ENCODE data around the gene DSC3. TPM values are rescaled to one million over a fixed set of nuclear protein-coding genes. Genes with fewer than 3 reads are reported as not detected.

DSC3 gene
- polyA plus RNA-seq, 1 experiment, result 0.02 TPM

DNA sequence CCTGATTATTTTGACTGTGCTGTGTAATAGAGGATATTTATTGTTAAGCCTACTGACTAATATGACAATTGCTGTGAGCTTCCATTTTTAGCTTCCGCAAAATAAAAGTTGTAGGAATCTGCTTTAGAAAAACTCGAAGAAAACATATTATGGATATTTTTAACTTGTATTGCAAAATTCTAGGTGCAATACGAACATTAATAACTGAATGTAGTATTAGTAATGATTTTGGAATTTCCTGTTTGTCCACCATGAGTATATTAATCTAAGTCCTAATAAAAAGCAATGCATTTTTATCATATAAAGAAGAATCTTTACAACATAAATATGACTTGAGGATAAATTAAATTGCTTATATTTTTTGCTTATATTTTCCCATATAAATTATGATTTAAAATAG lies 2.4 kb upstream of the DSC3 start:
- Histone ChIP-seq H3K9me3 (ENCODE audit: control insufficient read depth, insufficient read depth, low read length) (peaks cover 25% of the 10 kb centered on the region), H3K27me3 (ENCODE audit: control insufficient read depth, insufficient read depth, low read length) (peaks cover 4% of the 10 kb centered on the region), H3K27ac (ENCODE audit: low read depth, low read length) (no peak overlapping the region), H3K4me3 (ENCODE audit: low read depth, low read length) (no peak overlapping the region)
- DNase-seq (ENCODE audit: low read depth, low spot score), result no peak
- CTCF ChIA-PET, result no interaction called here
- POLR2A ChIA-PET, result no interaction called here
- TF ChIP-seq, protein P1, sequence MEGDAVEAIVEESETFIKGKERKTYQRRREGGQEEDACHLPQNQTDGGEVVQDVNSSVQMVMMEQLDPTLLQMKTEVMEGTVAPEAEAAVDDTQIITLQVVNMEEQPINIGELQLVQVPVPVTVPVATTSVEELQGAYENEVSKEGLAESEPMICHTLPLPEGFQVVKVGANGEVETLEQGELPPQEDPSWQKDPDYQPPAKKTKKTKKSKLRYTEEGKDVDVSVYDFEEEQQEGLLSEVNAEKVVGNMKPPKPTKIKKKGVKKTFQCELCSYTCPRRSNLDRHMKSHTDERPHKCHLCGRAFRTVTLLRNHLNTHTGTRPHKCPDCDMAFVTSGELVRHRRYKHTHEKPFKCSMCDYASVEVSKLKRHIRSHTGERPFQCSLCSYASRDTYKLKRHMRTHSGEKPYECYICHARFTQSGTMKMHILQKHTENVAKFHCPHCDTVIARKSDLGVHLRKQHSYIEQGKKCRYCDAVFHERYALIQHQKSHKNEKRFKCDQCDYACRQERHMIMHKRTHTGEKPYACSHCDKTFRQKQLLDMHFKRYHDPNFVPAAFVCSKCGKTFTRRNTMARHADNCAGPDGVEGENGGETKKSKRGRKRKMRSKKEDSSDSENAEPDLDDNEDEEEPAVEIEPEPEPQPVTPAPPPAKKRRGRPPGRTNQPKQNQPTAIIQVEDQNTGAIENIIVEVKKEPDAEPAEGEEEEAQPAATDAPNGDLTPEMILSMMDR (IDR thresholded peaks at IDR 0.05; ENCODE audit: low read depth, low read length), result no peak

- peaks cover 4% of the 10 kb centered on the region for H3K27me3 ChIP-seq (ENCODE audit: control insufficient read depth, insufficient read depth, low read length)
- DNase-seq (ENCODE audit: low read depth, low spot score), result no peak
- H3K4me3 ChIP-seq (ENCODE audit: low read depth, low read length), result no peak overlapping the region
- no peak overlapping the region for H3K27ac ChIP-seq (ENCODE audit: low read depth, low read length)
- TF ChIP-seq, protein P1 (IDR thresholded peaks at IDR 0.05; ENCODE audit: low read depth, low read length), result no peak
- peaks cover 25% of the 10 kb centered on the region for H3K9me3 ChIP-seq (ENCODE audit: control insufficient read depth, insufficient read depth, low read length)
- CTCF ChIA-PET, result interaction anchor here (0.8 kb wide), 1 partner anchor 990 kb away, joined by 3 read pairs; no protein-coding TSS in a partner anchor
- POLR2A ChIA-PET, result no interaction called here
Measured at GRCh38 chr18:31043709-31044108, 1.2 kb upstream of the DSC3 start.

DNA sequence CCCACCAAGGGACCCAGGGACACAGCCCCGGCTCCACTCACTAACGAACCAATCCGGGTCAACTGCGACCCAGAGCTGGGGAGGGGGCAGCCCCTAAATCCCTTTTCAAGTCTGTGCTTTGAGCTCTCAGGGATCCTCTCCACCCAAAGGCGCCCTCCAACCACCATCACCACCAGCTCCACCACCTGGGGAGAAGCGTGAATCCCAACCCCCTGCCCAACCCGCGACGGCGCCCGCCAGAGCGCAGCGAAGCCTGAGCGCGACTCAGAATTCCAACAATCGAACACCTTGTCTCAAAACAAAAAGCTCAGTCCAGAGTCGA lies 497 bp downstream of the DSC3 start:
- no peak overlapping the region for H3K27ac ChIP-seq (ENCODE audit: low read depth, low read length)
- peaks cover 4% of the 10 kb centered on the region for H3K27me3 ChIP-seq (ENCODE audit: control insufficient read depth, insufficient read depth, low read length)
- H3K9me3 ChIP-seq (ENCODE audit: control insufficient read depth, insufficient read depth, low read length), result peaks cover 27% of the 10 kb centered on the region
- no peak overlapping the region for H3K4me3 ChIP-seq (ENCODE audit: low read depth, low read length)
- TF ChIP-seq, protein P1 (IDR thresholded peaks at IDR 0.05; ENCODE audit: low read depth, low read length), result no peak
- CTCF ChIA-PET, result no interaction called here
- DNase-seq (ENCODE audit: low read depth, low spot score), result no peak
- POLR2A ChIA-PET, result no interaction called here

DNA sequence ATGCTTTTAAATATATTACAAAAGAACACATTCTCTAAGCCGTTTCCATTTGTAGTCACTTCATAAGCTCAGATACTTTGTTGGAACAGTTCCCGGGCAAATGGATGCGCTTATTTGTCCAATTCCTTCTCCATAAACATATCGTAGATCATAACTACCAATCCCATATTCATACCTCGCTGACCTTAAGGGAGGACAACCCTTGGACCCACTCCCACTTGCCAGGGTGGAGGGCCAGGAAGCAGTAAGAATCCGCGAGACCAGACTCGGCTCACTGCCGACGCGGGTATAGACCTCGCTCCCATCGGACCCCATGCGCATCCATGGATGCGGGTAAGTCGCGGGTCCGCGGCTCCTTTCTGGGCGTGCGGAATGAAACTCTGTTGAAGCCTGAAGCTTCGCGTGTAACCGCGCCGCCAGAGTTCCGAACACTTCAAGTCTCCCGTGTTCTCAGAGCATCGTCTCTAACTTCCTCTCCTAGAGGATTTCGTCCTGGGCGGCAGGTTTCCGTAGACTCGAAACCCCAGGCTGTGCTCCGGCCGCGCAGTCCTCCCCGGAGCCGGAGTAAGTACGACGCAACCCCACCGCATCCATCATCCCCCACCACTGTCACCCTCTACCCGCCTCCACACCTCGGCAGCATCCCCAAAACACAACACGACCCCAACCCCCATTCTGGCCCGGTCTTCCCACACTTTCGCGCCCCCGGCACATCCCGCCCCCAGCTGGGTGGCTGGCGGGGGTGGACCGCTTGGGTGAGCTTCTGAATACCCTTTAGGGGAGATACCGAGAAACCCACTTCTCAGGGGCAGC lies 1.1 kb downstream of the DSC3 start:
- CTCF ChIA-PET, result no interaction called here
- DNase-seq (ENCODE audit: low read depth, low spot score), result no peak
- H3K27me3 ChIP-seq (ENCODE audit: control insufficient read depth, insufficient read depth, low read length), result peaks cover 4% of the 10 kb centered on the region
- POLR2A ChIA-PET, result no interaction called here
- peaks cover 24% of the 10 kb centered on the region for H3K9me3 ChIP-seq (ENCODE audit: control insufficient read depth, insufficient read depth, low read length)
- no peak overlapping the region for H3K27ac ChIP-seq (ENCODE audit: low read depth, low read length)
- TF ChIP-seq, protein P1 (IDR thresholded peaks at IDR 0.05; ENCODE audit: low read depth, low read length), result no peak
- H3K4me3 ChIP-seq (ENCODE audit: low read depth, low read length), result no peak overlapping the region

- ChIA-PET CTCF (no interaction called here), POLR2A (no interaction called here)
- Histone ChIP-seq H3K27me3 (ENCODE audit: control insufficient read depth, insufficient read depth, low read length) (peaks cover 4% of the 10 kb centered on the region), H3K9me3 (ENCODE audit: control insufficient read depth, insufficient read depth, low read length) (peaks cover 24% of the 10 kb centered on the region), H3K27ac (ENCODE audit: low read depth, low read length) (no peak overlapping the region), H3K4me3 (ENCODE audit: low read depth, low read length) (no peak overlapping the region)
- TF ChIP-seq, protein P1 (IDR thresholded peaks at IDR 0.05; ENCODE audit: low read depth, low read length), result no peak
- DNase-seq (ENCODE audit: low read depth, low spot score), result no peak
Measured at GRCh38 chr18:31040686-31041270, 1.8 kb downstream of the DSC3 start.
